GM20000 (cell line): ENCODE results near the gene PGAM1.

ENCODE experiments used
- DNase-seq: peaks from one replicate; pipeline ENCODE4 v3.0.0; 2012; ENCODE audit warnings: low spot score
- TF ChIP-seq, protein P1 (sequence below): IDR thresholded peaks from 2 replicates; pipeline ENCODE4 v1.5.1; 2012; ENCODE audit warnings: mild to moderate bottlenecking, control low read depth; ENCODE audit errors: extremely low read depth, missing control alignments

PGAM1 gene

GRCh38 chr10:97451605-97452004 lies 25.6 kb downstream of the PGAM1 start:
- DNase-seq = no peak
- TF ChIP-seq, protein P1, sequence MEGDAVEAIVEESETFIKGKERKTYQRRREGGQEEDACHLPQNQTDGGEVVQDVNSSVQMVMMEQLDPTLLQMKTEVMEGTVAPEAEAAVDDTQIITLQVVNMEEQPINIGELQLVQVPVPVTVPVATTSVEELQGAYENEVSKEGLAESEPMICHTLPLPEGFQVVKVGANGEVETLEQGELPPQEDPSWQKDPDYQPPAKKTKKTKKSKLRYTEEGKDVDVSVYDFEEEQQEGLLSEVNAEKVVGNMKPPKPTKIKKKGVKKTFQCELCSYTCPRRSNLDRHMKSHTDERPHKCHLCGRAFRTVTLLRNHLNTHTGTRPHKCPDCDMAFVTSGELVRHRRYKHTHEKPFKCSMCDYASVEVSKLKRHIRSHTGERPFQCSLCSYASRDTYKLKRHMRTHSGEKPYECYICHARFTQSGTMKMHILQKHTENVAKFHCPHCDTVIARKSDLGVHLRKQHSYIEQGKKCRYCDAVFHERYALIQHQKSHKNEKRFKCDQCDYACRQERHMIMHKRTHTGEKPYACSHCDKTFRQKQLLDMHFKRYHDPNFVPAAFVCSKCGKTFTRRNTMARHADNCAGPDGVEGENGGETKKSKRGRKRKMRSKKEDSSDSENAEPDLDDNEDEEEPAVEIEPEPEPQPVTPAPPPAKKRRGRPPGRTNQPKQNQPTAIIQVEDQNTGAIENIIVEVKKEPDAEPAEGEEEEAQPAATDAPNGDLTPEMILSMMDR = no peak

- TF ChIP-seq, protein P1 = no peak
- no peak for DNase-seq
Measured at GRCh38 chr10:97452352-97452751, 26.4 kb downstream of the PGAM1 start.

DNA sequence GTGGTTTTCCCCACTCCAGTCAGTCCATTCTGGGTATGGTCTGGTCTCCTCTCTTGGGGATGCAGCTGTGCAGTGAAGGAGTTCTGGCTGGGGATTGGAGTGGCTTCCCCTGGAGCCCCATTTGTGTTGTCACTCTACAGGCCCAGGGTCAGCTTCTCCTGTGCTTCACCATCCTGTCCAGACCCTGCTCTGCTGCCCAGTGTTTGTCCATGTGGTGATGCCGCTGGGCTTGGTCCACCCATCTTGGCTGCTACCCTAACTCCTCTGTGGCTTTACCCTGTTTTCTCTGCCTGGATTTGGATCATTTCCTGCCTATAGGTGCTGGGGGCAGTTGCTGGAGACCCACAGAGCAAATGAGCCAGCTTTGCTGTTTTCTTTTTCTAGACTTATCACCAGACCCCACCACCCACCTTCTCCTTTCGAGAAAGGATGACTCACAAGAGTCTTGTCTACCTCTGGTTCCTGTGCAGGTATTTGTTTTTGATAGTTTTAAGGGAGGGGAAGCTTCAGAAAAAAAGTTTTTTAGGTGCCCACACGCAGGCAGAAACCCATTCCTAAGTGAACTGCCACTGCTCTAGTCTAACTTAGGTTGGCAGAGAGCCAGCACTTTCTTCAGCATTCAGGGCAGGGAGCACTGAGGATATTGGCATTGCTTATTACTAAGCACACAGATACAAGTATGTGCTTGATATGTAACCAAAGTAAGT lies 28.5 kb downstream of the PGAM1 start:
- TF ChIP-seq, protein P1 = no peak
- DNase-seq = no peak

DNA sequence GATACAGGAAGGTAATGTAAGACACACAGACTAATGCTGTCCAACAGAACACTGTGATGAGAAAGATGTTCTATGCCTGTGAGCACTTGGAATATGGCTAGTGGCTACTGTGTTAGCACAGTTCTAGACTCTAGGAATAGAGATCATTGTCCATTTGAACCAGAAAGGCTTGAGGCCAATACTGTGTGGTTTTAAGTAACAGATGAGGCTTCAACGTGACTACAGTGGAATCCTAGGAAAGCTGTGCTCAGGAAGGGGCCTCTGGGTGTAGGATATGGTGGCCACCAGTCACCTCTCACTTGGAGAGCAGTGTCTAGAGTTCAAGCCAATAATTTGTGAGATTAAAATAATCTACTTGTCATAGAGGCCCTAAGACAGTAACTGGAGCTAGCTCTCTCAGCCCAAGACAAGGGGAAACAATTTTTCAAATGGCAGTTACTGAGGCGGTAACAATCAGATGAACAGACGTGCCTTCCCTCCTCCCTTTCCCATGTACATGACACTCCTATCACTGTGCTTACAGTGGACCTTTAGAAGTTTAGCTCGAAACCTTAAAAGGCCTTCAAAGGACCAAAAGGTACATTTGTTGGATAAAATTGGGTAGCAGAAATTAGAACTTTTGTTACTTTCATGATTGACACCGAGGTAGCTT lies 30.2 kb downstream of the PGAM1 start:
- DNase-seq = no peak
- TF ChIP-seq, protein P1 = no peak

- no peak for DNase-seq
- TF ChIP-seq, protein P1 = no peak
Measured at GRCh38 chr10:97456686-97457065, 30.7 kb downstream of the PGAM1 start.

- TF ChIP-seq, protein P1 = no peak
Measured at GRCh38 chr10:97459111-97459510, 33.1 kb downstream of the PGAM1 start.

GRCh38 chr10:97459933-97460332 lies 33.9 kb downstream of the PGAM1 start:
- no peak for DNase-seq
- TF ChIP-seq, protein P1 = no peak

More at GRCh38 chr10:97459111-97459510, 33.1 kb downstream of the PGAM1 start:
- no peak for DNase-seq
